MM.1S (cell line): ENCODE data around the gene PWWP2B.

ENCODE experiments used
- DNase-seq: peaks from one replicate; pipeline ENCODE4 v3.0.0-alpha.2; 2015
- H2AFZ ChIP-seq: fragments of 300-600 bp; sonication (generic); 2 replicates; pipeline ENCODE4 v1.6.0; 2016; ENCODE audit warnings: antibody characterized with exemption, low read length
- H3F3A ChIP-seq: fragments of 300-600 bp; sonication (generic); 2 replicates; pipeline ENCODE4 v1.6.1; 2016; ENCODE audit warnings: mild to moderate bottlenecking, antibody characterized with exemption, low read length, moderate library complexity, mixed read lengths; ENCODE audit not compliant: insufficient read depth
- H3K27ac ChIP-seq: fragments of 300-600 bp; sonication (generic); 2 replicates; pipeline ENCODE4 v1.5.1; 2016; ENCODE audit warnings: mild to moderate bottlenecking, low read length
- H3K27me3 ChIP-seq: fragments of 300-600 bp; sonication (generic); replicated peaks from 2 replicates; pipeline ENCODE4 v1.6.0; 2016; ENCODE audit warnings: low read length; ENCODE audit not compliant: insufficient read depth
- H3K36me3 ChIP-seq: fragments of 300-600 bp; sonication (generic); replicated peaks from 2 replicates; pipeline ENCODE4 v1.6.1; 2016; ENCODE audit warnings: mild to moderate bottlenecking, low read length, mixed read lengths; ENCODE audit not compliant: insufficient read depth
- H3K4me1 ChIP-seq: fragments of 300-600 bp; sonication (generic); 2 replicates; pipeline ENCODE4 v1.6.1; 2016; ENCODE audit warnings: low read length, mixed read lengths
- H3K4me2 ChIP-seq: fragments of 300-600 bp; sonication (generic); 2 replicates; pipeline ENCODE4 v1.6.0; 2016; ENCODE audit warnings: low read depth, low read length
- H3K4me3 ChIP-seq: fragments of 300-600 bp; sonication (generic); 2 replicates; pipeline ENCODE4 v1.5.1; 2016; ENCODE audit warnings: low read length, mixed read lengths
- H3K79me2 ChIP-seq: fragments of 300-600 bp; sonication (generic); 2 replicates; pipeline ENCODE4 v1.6.1; 2016; ENCODE audit warnings: mixed run types, low read length, mixed read lengths
- H3K9ac ChIP-seq: fragments of 300-600 bp; sonication (generic); 2 replicates; pipeline ENCODE4 v1.6.1; 2016; ENCODE audit warnings: low read length, mixed read lengths
- H3K9me2 ChIP-seq: fragments of 300-600 bp; sonication (generic); replicated peaks from 2 replicates; pipeline ENCODE4 v1.6.1; 2016; ENCODE audit warnings: mild to moderate bottlenecking, low read length, mixed read lengths; ENCODE audit not compliant: insufficient read depth
- H3K9me3 ChIP-seq: fragments of 300-600 bp; sonication (generic); replicated peaks from 2 replicates; pipeline ENCODE4 v1.6.1; 2016; ENCODE audit warnings: mild to moderate bottlenecking, low read length, mixed read lengths; ENCODE audit not compliant: insufficient read depth
- H4K20me1 ChIP-seq: fragments of 300-600 bp; sonication (generic); 2 replicates; pipeline ENCODE4 v1.6.1; 2016; ENCODE audit warnings: mild to moderate bottlenecking, low read length, moderate library complexity, mixed read lengths; ENCODE audit not compliant: insufficient read depth
- CTCF ChIP-seq: fragments of 300-600 bp; sonication (generic); IDR thresholded peaks from 2 replicates; pipeline ENCODE4 v1.5.1; 2016; ENCODE audit warnings: antibody characterized with exemption, low read length, mixed read lengths
- EZH2 ChIP-seq: fragments of 300-600 bp; sonication (generic); optimal IDR thresholded peaks from 2 replicates; pipeline ENCODE3; 2017; ENCODE audit warnings: low read depth, mild to moderate bottlenecking, antibody characterized with exemption, low read length, mixed read lengths
- EZH2phosphoT487 ChIP-seq: fragments of 300-600 bp; sonication (generic); IDR thresholded peaks from 2 replicates; pipeline ENCODE4 v1.6.1; 2018; ENCODE audit warnings: antibody characterized with exemption, low read length

Gene PWWP2B

GRCh38 chr10:132409667-132410028, 12.6 kb downstream of the PWWP2B start:
- no peak for TF ChIP-seq CTCF
- no peak for TF ChIP-seq EZH2
- Histone ChIP-seq H3F3A (no peaks in the 10 kb centered on the region), H3K27ac (no peak overlapping the region), H2AFZ (no peak overlapping the region), H3K4me1 (no peaks in the 10 kb centered on the region), H3K4me2 (no peak overlapping the region), H3K27me3 (peaks cover 35% of the 10 kb centered on the region), H3K9me2 (no peaks in the 10 kb centered on the region), H3K36me3 (no peaks in the 10 kb centered on the region), H3K79me2 (no peaks in the 10 kb centered on the region), H3K9me3 (no peaks in the 10 kb centered on the region), H3K9ac (no peak overlapping the region), H3K4me3 (no peak overlapping the region), H4K20me1 (no peaks in the 10 kb centered on the region)
- no peak for DNase-seq

GRCh38 chr10:132410056-132410778, 13.2 kb downstream of the PWWP2B start:
- no peak for DNase-seq
- Histone ChIP-seq H3K27ac (no peak overlapping the region), H3K9me3 (no peaks in the 10 kb centered on the region), H4K20me1 (no peaks in the 10 kb centered on the region), H3K36me3 (no peaks in the 10 kb centered on the region), H3K27me3 (peaks cover 36% of the 10 kb centered on the region), H2AFZ (no peak overlapping the region), H3K9ac (no peak overlapping the region), H3F3A (no peaks in the 10 kb centered on the region), H3K4me1 (no peaks in the 10 kb centered on the region), H3K9me2 (no peaks in the 10 kb centered on the region), H3K79me2 (no peaks in the 10 kb centered on the region), H3K4me2 (no peak overlapping the region), H3K4me3 (no peak overlapping the region)
- TF ChIP-seq EZH2, result no peak
- TF ChIP-seq CTCF, result no peak
- TF ChIP-seq EZH2phosphoT487, result no peak

GRCh38 chr10:132410779-132411532, 14.0 kb downstream of the PWWP2B start:
- Histone ChIP-seq H4K20me1 (no peaks in the 10 kb centered on the region), H2AFZ (no peak overlapping the region), H3K36me3 (no peaks in the 10 kb centered on the region), H3K79me2 (no peaks in the 10 kb centered on the region), H3K4me1 (no peaks in the 10 kb centered on the region), H3K27ac (no peak overlapping the region), H3K9me2 (no peaks in the 10 kb centered on the region), H3K9me3 (no peaks in the 10 kb centered on the region), H3K27me3 (peaks cover 36% of the 10 kb centered on the region), H3K4me2 (no peak overlapping the region), H3F3A (no peaks in the 10 kb centered on the region), H3K9ac (no peak overlapping the region), H3K4me3 (no peak overlapping the region)
- TF ChIP-seq CTCF (no peak), EZH2phosphoT487 (no peak), EZH2 (no peak)
- DNase-seq, result no peak
